HUDEP-2 (cell line): ENCODE data around the gene TUBGCP2.

Experiments
- DNase-seq, 76 experiments: peaks; one replicate each; lab custom pipeline; 2025; ENCODE audit not compliant: unreplicated experiment in 76 of 76; lab: John Stamatoyannopoulos, UW

TUBGCP2 gene

DNA sequence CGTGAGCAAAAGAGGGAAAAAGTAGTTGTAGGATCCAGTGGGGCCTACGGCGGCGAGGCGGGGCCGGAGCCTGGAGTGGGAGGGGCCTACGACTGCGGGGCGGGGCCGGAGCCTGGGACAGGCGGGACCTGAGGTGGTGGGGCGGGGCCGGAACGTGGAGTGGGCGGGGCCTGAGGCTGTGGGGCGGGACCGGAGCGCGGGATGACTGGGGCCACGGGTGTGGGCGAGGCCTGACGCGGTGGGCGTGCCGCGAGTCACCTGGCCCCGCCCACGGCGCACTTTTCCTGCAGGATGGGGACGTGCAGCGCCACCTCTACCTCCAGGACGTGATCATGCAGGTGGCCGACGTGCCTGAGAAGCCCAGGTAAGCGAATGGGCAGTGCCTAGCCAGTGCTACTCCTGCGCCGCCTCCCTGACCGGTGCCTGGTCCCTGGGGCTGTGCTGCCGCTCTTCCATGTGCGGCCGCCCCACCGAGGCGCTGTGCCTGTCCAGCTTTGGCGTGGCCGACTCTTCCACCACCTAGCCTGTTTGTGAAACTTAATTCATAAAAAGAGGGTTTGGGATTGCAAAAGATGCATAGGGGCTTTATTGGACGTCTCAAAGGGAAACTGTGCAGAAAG lies 538 bp upstream of the TUBGCP2 start:
- DNase-seq, result peak in 73 of 76 experiments; percentile 29 to 96 (median 86)

DNA sequence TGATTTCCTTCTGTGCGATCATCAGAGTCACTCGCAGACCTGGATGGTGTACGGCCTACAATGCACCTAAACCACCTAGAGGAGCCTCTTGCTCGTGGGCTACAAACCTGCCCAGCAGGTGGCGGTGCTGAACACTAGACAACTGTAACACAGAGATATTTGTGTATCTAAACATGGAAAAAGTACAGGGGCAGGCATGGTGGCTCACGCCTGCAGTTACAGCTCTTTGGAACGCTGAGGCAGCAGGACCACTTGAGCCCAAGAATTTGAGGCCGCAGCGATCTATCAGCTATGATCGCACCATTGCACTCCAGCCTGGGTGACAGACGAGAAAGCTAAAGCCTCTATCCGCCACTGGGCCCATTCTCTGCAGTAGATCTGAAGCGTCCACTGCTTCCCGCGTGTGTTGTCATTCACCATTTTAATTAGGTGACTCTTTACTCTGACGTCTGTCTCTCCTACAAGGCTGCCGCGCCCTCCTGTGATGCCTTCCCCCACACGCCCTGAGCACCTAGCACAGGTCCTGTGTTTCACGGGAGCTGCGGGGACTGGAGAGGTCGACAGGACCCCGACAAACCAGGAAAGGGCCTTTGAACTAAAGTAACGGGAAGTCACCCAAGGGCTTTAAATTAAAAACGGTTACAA lies 774 bp downstream of the TUBGCP2 start:
- peak in 73 of 76 experiments; percentile 15 to 86 (median 58) for DNase-seq

DNA sequence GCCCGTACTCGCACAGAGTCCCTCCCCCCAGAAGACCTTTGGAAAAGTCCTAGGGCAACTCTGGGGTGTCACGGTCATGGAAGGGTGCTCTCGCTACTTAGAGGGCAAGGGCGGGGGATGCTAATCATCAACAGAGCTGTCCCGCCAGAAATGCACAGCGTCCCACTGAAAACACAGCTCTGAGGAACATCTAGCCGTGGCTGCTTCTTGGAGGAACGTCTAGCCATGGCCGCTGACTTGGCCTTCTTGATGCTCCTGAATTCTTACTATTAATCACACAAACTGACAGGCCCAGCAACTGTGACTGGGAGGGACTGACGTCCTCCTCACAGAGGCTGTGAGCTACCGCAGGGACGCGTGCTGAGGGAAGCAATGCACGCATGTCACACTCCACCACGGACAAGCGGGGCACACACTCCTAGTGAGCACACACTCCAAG lies 1.7 kb downstream of the TUBGCP2 start:
- peak in 1 of 76 experiments; percentile 5 for DNase-seq

DNA sequence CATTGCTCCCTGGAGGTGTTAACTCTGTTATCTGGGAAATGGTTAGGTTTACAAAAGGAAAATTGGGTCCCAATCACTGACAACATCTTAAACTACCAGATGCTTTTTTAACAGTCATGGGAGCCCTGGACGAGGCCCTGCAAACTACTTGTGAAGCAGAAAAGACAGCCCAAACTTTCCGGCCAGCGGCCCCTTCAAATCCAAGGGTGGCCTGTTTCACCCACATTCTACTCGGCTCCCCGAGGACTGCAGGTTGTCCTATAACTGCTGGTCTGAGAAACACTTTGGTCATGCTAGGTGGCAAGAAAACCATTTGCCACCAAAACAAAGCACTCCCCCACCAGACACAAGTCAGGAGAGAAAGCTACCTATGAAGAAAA lies 2.6 kb downstream of the TUBGCP2 start:
- DNase-seq, result no peak

DNA sequence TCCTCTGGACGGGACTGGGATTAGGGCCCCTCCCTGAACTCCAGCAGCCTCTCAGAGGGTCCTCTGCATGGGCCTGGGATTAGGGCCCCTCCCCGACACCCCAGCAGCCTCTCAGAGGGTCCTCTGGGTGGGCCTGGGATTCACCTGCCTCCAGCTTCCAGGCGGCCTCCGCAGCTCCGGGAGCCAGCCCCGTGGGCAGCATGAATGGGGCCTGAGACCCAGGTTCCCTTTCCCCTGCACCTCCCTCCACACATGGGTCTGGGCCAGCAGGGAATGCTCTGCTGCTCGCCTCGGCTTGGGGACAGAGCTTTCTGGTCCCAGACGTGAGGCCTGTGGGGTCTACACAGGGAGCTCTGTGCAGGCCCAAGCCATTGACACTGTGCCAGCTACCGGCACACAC lies 5.5 kb downstream of the TUBGCP2 start:
- no peak for DNase-seq

DNA sequence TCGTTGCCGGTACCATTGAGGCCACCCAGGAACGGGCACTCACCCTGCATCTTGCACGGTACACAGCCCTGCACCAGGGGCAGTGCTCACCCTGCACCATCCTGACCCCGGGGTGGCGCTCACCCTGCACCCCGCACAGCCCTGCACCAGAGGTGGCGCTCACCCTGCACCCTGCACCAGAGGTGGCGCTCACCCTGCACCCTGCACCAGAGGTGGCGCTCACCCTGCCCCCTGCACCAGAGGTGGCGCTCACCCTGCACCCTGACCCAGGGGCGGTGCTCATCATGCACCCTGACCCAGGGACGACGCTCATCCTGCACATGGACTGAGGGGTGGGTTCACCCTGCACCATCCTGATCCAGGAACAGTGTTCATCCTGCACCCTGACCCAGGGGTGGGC lies 6.4 kb downstream of the TUBGCP2 start:
- DNase-seq, result no peak

DNA sequence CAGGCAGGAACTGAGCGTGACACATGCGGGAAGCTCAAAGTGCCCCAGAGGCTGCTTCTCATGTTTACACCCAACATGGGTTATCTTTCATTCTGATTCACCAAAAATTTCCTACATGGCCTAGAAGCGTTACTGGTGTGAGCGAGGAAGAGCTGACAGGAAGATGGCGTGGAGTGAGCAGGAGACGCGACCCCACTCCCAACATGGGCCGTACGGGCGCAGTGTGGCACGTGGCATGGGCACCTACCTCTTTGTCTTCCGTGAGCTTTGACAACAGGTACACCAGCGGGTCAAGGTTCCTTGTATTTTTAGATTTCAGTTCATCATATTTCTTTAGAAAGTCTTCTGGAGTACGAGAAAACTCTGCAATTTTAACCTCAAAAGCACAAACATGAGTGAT lies 8.9 kb downstream of the TUBGCP2 start:
- no peak for DNase-seq

DNA sequence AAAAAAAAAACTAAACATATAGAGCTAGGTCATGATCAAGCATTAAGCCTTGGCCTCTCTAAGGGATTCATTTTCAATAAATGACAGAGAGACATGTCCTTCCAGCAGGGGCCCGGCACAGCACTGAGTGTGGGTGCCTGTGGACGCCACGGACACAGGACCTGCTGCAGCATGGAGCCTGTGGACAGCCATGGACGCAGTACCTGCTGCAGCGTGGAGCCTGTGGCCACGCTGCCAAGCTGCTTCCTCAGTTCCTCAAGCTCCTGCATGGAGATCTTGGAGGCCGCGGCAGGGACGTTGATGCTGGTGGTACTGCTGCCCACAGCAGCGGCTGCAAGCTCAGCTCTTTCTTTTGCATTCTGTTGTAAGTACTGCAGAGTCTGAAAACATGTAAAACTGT lies 9.4 kb downstream of the TUBGCP2 start:
- no peak for DNase-seq

DNA sequence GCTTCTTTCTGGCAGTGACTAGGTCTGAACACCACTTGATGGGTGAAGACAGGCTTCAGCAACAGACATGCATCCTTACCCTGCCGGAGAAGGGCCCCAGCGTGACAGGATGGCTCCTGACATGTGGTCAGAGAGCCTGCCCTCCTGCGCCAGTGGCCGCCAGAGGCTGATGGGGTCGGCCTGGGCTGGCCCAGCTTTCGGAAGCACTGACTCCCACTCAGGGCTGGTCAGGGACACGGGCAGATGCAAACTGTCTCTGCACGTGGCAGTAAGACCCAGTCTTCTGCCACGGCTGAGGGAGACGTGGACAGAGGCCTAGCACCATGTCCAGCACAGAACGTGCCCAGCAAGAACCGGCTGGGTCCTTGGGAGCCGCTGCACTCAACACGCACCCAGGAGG lies 10.2 kb downstream of the TUBGCP2 start:
- DNase-seq, result no peak

DNA sequence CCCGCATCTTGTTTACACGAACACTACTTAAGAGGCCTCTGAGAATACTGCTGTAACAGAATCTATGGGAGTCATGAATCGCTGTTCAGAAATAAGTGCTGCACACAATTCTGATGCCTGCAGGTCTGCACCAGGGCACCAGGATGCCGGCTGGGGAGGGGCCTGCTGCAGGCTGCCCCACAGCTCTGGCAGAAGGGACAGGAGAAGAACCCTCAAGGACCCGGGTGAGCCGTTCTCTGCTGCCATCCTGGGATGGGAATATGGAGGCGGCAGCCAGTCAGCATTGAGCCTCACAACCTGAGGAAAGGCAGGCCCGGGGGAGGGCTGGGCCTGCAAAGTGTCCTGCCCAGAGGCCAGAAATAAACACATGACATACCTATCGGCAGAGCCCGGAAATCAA lies 11.2 kb downstream of the TUBGCP2 start:
- no peak for DNase-seq

DNA sequence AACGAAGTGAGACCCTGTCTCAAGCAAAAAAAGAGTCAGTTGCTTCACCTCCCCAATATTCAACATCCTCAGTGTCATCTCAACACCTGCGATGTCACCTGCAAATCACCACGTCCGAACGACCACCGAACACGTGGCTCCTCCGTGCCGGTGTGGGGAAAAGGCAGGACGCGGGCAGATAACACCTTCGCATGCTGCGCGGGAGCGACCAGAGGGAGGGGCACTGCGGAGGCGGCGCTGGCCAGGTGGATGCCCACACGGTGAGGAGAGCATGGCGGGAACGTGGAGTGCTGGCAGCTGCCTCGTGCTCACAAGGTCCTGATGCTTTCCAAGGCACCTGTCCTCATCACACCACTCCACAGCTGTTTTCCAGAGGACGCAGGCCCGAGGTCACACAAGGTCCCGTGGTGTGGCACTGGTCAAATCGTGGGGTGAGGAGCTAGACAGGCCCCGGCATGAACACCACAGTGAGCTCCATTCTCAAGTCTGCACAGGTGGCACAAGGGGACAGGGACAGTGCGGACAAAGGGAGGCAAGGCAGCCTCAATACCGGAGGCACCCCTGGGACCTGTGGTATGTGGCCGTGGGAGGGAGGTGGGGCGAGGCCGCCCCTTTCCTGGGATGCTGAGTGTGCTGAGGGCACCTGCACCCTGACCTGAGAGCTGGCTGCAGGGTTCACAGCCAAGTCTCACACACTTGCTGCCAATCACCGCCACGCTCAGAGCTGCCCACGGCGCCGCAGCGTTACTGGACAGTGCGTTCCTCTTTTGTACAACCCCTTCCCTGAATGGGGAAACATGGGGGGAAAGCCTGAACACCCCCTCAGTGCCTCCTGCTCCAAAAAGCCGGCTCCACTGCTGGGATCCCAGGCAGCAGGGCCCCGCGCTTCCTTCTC lies 13.0 kb downstream of the TUBGCP2 start:
- no peak for DNase-seq

DNA sequence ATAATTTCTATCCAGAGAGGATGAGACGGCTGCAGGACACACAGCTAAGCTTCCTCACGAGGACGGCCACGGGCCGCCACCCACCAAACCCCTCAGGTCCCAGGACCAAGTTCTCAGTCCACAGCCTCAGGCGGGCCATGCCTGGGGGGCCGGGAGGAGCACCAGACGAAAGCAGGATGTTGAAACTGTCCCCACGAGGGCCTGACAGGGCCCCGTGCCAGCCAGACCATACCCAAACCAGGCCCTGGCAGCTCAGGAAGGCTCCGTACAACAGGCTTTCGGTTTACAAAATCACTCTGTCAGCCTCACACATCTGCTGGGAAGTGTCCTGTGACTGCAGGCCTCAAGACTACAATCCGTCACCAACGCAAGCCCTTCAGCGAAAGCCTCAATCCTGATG lies 14.5 kb downstream of the TUBGCP2 start:
- DNase-seq, result no peak

DNA sequence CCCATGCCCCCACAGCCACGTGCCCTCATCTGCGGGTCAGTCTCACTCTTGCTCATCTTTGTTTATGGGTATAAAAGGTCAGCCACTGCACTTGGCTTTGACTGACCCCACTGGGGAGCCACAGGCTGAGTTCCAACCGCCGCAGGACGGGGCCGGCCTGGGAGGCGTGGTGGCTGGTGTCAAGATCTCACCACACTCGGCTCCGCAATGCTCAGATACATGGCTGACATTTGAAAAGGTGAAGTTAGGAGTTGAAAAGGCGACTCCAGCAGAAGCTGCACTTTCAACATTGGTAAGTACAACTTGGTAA lies 14.9 kb downstream of the TUBGCP2 start:
- no peak for DNase-seq

DNA sequence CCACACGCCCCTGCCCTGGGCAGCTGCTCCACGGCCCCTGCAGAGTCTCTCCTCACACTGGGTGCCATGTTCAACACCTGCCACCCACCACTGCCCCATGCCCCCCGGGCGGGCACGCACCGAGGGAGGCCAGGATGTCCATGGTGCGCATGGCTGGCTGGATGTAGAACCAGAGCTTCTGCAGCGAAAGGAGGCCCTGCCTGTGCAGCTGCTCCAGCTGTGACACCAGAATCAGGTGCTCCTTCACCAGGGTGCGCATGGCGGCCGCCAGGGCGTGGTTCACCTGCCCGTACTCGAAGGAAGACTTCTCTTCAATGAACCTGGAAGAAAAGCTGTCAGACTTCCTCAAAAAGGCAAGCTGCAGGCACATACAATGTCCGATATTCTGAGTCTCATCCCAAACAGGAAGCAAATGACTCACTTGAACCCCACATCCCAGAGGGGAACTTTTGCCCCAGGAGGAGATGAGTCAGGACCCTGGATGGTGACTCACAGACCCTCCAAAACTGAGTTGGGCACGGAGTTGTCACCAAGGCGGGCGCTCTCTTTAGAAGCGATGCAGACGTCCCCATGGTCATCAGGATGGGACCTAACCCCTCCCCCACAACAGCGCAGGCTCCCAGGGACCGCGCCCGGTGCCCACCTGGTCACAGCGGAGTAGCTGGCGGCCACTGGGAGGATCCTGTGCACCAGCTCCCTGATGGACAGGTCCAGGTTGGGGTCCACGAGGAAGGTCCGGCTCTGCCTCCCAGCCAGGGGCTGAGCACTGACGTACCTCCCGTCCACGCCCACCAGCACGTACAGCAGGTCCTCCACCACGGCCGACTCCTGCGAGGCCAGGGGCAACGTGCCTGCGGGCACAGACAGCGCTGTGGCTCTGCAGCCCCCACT lies 15.5 kb downstream of the TUBGCP2 start:
- no peak for DNase-seq

DNA sequence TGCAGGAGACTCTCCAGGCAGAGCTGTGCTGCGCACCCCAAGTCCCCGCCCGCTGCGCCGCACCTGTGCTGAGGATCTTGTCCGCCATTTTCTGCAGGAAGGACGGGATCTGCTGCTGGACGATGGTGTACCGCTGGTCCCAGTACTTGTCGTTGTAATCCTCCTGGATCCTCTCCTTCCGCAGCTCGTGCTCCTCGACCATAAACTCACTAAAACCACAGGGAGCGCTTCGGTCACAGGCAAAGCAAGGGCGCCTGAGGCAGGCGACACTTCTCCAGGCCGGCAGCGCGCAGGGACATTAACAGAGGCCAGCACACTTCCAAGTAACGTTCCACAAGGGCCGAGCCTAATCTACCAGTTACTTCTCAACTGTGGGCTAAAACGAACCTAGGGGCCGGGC lies 18.9 kb downstream of the TUBGCP2 start:
- no peak for DNase-seq

DNA sequence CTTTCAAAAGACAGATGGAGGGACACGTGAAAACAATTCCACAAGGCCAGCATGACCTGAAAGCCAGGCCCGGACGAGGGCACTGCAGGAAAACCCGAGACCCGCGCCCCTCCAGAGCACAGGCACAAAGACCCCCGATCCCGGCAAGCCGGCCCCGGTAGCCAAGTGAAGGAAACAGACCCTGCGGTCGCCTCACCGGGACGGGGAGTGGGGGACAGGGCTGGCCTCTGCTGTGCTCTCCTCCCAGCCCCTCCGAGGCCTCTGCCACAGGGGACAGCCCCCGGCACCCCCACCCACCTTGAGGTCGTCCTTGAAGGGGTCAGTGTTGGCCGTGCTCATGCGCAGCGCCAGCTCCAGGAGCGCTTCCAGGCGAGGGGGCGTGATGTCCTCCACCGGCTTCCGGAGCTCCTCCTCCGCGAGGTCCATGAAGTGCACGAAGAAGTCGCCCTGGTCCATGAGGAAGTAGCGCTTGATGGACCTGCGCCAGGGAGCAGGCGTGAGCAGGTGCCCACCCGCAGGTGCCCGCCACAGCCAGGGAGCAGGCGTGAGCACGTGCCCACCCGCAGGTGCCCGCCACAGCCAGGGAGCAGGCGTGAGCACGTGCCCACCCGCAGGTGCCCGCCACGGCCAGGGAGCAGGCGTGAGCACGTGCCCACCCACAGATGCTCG lies 20.7 kb downstream of the TUBGCP2 start:
- DNase-seq, result no peak

DNA sequence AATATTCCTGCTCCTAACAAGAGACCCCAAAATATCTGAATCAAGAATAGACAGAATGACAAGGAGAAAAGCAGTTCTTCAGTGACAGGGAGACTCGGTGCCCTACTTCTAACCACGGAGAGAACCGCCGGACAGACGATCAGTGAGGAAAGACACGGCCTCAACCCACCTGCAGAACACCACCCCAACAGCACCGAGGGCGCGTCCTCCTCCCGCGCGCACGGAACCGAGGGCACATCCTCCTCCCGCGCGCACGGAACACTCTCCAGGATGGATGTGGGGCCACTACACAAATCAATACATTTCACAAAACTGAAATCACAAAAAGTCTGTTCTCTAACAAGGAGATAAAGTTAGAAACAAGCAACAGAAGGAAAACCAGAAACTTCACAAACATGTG lies 22.3 kb downstream of the TUBGCP2 start:
- no peak for DNase-seq

DNA sequence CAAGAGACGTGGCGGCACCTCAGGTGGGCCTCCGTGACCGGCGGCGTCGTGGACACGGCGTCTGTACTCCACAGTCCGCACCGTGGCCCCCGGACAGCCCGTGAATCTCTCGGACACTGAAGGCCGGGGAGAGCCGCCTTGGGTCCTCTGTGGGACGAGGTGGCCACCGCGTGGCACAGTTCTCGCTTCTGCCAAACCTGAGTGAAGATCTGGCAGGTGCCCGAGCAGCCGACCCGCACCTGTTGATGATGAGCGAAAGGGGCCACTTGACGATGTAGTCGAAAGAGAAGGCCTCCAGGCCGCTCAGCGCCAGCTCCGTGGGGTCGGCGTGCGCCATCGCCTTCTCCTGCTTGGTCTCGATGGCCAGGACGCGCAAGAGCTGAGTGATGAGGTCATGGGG lies 23.5 kb downstream of the TUBGCP2 start:
- no peak for DNase-seq

DNA sequence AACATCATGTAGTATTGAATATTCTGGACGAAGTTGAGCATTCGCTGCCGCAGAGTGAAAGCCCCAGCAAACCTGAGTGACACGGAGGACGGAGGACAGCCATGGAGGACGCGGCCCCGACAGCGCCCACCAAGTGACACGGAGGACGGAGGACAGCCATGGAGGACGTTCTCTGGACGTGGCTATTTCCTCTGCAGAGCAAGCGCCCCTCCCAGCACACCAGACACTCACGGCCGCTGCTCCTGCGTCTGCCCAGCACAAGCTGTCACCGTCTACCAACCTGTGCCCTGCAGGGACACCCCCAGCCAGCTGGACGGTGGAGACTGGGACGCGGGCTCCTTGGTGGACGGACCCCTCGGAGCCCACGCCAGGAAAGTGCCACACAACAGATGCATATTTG lies 24.7 kb downstream of the TUBGCP2 start:
- no peak for DNase-seq

DNA sequence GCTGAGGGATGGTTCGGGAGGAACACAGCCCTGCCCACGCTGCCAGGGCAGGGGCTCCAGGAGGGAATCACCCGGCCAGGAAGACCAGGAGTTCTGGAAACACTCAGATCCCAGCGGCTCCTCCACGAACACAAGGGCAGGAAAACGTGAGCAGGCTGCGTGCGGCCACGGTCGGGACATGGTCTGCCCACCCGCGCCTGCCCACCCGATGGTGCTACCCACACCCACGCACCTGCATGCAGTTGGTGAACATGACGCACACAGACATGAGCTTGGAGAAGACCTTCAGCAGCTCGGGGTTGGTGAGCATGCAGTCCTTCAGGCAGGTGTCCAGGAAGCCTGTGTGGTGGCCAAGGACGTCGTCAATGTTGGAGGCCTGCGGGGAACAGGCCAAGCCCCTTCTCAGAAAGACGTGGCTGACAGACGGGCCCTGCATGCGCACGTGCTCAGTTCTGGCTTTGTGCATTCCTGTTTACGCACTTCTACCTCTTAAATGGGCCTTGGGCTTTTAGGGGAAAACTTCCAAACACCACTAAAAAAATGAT lies 25.8 kb downstream of the TUBGCP2 start:
- DNase-seq, result no peak
